GM19351 (cell line): ENCODE results near the gene ZNF143.
"Not testable (repeated sequence)": the region's sequence is repeated elsewhere in the genome, so short reads cannot be mapped to it uniquely, and the experiment has no call there.

Experiments
- ATAC-seq: cut with Tn5 transposase; IDR thresholded peaks from one replicate; pipeline ENCODE4 v1.9.1; 2021; ENCODE audit warnings: mild to moderate bottlenecking, moderate library complexity; ENCODE audit not compliant: unreplicated experiment

Gene ZNF143

GRCh38 chr11:9495803-9496514 is 35.1 kb downstream of the ZNF143 start:
- ATAC-seq = no peak

DNA sequence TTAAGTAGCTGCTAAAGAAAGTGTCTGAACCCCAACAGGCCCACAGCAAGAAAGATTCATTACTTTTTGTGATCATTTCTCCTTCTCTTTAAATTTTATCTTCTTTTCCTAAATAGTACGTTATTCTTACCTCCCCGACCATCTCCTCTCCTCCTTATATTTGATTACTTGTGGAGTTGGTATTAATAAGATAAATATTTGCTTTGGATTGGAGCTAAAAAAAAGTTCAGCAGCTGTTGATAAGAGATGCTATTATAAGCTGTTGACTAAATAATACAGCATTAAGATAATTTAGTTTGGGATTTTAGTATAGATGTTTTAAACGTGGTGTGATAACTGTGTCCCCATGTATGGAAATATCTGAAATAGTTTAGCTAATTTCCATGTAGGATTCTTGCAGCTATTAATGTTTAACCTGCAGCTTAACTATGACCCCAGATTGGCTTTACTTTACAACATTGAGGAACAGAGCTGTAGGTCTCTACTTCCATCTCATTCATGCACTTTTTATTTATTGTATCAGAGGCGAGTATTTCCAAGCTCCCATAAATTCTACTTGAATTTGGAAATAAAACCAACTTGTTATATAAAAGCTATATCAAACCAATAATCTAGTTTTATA is 37.8 kb downstream of the ZNF143 start:
- no peak for ATAC-seq

DNA sequence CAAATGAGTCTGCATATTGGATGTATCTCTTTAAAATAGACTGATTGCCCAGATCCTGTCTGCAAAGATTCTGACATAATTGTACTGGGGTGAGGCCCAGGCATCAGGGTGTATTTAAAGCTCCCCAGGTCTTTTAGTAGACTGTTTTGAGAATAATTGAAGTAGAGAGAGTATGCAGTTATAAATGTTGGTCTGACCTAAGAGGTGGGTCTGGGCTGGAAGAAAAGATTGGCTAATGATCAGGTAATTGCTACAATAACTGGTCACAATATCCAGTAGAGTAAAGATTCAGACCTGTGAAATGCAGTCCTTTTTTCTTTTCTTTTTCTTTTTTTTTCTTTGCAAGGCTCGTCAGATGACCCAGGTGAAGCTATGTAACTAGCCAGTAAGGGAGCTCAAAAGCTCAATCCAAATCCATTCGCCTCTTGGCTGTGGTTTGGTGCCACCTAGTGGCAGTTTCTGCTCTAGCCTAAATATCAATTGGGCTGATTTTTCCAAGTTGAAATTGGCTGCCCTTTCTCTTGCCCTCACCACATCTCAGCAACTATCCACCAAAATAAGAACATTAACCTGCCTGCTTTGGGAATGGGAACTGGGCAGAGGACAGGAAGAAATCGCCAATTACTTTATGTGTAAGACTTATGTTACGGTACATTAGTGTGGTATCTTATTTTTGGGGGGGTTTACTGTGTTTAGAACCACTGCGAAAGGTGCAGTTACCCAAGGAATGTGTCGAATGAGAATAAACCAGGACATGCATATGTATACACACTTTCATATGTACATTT is 45.9 kb downstream of the ZNF143 start:
- no peak for ATAC-seq

GRCh38 chr11:9507277-9507580 is 46.4 kb downstream of the ZNF143 start:
- no peak for ATAC-seq

- ATAC-seq = no peak
Measured at GRCh38 chr11:9509041-9509440, 48.2 kb downstream of the ZNF143 start.

- ATAC-seq = no peak
Measured at GRCh38 chr11:9512370-9513019, 51.7 kb downstream of the ZNF143 start.

DNA sequence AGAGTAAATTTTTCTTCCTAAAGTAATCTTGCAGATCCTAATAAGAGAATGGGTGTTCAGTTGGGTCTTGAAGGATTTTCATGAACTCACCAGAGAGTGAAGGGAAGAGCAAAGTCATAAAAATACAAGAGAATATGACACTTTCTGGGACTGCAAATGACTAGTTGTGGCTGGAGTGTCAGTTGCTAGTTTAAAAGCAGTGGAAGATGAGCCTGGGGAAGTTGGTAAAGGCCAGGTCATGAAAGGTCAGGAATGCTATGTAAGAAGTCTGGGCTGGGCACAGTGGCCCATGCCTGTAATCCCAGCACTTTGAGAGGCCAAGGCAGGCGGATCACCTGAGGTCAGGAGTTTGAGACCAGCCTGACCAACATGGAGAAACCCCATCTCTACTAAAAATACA is 53.8 kb downstream of the ZNF143 start:
- not testable (repeated sequence) for ATAC-seq

- ATAC-seq = no peak
Measured at GRCh38 chr11:9516113-9516512, 55.3 kb downstream of the ZNF143 start.

DNA sequence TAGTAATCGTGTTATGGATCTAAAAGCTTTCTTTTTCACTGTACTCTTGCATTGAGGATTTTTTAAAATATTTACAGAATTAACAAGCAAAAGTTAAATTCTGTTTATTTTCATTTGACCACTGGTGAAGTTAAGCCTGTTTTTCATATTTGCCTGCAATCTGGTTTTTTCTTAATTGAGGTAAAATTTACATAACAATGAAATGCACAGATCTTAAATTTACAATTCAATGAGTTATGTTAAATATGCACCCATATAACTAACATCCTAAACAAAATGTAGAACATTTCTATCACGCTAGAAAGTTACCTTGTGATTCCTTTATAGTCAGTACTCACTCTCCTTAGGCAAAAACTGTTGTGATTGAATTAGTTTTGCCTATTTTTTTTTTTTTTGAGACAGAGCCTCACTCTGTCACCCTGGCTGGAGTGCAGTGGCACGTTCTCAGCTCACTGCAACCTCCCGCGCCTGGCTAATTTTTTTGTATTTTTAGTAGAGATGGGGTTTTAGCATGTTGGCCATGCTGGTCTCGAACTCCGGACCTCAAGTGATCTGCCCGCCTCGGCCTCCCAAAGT is 58.1 kb downstream of the ZNF143 start:
- no peak for ATAC-seq

- no peak for ATAC-seq
Measured at GRCh38 chr11:9524001-9524400, 63.2 kb downstream of the ZNF143 start.

- no peak for ATAC-seq
Measured at GRCh38 chr11:9525116-9525515, 64.3 kb downstream of the ZNF143 start.

GRCh38 chr11:9527481-9528135 is 66.8 kb downstream of the ZNF143 start:
- ATAC-seq = no peak

DNA sequence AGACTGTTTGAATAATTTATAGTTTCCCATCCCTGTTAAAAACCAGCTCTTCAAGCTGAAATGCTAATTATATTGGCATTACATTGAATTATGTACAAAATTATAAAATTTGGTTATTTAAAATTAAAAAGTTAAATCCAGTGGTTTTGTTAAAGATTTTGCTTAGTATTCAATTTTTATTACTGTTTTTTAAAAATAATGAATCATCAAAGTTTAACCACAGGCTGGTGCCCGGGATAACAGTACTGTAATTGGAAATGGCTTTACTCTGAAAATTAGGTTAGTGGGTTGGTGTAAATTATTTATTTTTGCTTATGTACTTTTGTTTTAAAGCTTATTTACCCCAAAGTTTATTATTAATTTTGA is 67.3 kb downstream of the ZNF143 start:
- ATAC-seq = no peak

DNA sequence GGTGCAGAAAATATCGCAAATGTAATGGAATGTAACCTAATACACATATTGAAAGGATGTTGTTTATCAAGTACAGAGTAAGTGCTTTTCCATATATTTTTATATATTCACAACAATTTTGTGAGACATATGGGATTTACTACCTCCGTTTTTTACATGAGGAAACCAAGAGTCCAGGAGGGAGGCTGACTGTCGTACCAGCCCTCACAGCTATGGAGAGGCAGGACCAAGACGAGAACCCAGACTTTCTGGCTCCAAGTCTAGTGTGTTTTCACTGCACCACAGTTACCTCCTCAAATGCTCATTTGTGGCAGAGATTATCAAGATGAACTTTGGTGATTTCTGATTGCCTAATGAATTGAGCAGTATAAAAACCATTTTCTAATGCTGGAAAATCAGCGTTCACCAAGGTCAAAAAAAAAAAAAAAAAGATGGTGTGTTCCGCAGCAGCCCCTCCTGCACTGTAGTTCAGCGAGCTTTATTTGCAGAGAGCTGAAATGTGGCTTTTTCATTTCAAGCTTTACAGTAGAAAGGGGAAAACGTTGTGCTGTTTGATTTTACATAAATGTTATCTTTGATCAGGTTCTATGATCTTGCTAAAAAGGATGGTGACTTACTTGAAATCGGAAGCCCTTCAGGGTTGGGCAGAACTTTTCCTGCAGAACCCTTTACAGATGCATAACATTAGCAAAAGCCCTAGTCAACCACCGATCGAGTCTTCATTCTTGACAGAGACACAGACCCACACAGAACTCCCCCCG is 67.9 kb downstream of the ZNF143 start:
- ATAC-seq = no peak

DNA sequence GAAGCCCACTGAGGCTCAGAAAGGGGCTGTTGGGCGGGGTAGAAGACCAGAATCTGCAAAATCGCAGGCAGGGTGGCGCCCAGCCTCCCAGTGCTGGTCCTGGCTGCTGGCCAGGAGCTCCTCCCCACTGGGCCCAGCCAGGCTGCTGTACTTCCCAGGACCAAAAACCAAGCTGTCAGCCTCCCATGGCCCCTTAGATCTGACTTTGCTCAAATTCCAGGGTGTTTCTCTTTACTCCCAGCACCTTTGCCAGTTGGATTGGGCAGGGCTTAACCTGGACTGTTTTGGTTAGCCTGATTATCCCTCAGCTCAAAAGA is 68.5 kb downstream of the ZNF143 start:
- no peak for ATAC-seq

DNA sequence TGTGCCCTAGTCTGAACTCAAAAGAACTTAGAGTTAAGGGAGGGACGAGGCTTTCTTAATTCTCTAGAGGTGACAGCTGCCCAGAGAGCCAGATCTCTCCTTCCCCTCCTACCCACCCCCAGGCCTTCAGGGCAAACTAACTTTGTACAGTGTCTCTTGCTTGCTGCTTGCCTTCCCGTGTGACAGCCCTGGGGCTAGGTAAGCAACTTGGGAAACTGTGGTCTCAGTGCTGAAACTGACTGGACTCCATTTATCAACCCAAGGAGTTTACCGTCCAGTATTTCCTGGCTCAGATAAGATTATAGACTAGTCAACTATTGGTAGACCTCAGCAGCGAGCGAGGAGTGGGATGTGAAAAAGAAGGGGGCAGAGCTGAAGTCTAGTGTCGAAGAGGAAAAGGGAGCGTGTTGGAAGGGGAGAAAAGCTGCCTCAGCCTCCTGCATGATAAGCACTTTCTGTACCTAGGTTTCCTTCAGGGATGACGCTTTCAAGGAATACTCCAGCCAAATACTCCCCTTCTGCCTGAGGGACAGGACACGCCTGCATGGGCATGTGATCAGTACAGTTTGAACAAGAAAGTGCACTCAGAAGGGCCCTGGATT is 69.3 kb downstream of the ZNF143 start:
- ATAC-seq = no peak

DNA sequence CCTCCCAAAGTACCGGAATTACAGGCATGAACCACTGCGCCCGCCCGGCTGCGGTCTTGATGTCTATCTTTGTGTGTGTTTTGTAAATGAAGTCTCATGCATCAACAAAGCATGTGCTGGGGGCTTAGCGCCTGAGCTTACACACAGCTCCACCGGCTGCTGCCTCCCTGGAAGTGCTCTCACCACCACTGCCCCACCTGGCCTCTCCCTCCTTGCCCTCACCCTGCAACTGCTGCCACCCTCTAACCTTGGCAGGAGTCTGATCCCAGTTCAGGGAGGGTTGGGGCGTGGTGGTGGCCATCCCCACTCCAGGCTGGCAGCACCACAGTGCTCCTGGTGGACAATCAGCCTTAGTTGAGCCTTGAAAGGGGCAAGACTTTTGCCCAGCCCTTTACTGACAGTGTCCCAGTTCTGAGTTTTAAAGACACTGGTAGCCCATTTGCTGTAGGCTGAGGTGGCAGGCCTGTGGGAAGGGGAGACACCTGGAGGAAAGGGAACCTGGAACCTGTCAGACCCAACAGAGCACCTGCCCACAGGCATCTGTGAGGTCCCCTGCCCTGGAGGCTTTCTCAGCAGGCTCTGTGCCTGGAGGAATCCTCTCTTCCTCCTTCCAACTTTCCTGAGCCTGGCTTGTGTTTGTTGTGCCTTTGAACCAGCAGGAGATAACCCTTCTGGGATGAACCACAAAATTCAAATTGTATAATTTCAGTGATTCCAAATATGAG is 70.3 kb downstream of the ZNF143 start:
- ATAC-seq = no peak

DNA sequence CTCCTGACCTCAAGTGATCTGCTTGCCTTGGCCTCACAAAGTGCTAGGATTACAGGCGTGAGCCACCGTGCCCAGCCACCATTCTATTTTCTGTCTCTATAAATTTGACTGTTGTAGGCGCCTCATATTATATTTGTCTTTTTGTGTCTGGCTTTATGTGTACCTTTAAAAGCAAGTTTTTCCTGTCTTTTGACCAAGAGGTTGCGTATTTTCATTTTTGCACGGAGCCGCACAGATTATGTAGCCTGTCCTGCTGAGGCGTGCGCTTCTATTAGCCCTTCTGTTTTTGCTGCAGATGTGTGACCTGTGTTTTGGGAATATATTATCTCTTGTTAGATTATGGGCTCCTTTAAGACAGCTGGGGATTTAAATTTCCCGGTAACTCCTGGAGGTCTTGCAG is 72.2 kb downstream of the ZNF143 start:
- no peak for ATAC-seq

GRCh38 chr11:9533736-9534473 is 73.1 kb downstream of the ZNF143 start:
- ATAC-seq = no peak
